UCSD-AML1 (cell line): ENCODE data around the gene ISM1.

Source experiments
- DNase-seq: peaks from one replicate; lab custom pipeline; 2025; ENCODE audit not compliant: unreplicated experiment; lab: John Stamatoyannopoulos, UW

Gene ISM1

DNA sequence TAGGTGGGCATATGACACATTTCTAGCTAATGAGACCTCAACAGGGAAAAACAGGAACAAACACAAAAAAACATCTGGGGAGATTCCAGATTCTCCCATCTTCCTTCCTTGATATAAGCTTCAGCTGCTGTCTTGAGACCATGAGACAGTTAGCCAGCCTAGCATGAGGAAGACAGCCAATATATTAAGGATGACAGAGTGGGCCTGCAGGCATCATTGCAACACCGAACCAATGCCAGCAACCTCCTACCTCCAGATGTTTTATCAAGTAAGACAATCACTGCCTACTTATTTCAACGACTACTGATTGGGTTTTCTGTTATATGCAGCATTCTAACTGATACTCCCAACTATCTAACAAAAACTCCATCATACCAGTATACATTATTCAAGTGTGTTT lies 119.0 kb downstream of the ISM1 start:
- no peak for DNase-seq

DNA sequence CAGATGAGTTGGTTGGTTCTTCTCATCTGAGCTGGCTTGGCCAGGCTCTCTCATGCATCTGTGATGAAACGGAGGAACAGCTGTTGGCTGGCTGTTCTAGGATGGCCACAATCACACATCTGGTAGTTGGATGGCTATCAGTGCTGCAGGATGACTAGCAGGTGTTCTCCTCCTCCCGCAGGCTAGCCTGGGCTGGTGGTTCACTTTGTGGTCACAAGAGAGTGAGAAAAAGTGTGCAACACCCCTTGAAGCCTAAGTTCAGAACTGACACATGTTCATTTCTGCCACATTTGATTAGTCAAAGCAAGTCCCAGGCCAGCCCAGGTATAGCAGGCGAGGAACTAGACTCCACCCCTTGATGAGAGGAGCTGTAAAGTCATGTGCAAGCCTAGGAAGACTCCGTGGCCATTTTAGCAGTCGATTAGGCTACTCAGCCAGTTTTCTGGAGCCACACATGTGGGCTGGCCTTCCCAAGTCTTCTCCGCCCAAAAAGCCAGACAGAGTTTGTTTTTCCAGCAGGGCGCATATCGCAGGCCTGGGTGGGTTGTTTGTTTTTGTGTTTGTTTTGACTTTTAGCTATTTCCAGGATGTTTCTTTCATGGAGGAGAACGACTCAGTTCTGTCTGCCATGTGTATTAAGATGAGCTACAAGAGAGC lies 120.8 kb downstream of the ISM1 start:
- DNase-seq = no peak

DNA sequence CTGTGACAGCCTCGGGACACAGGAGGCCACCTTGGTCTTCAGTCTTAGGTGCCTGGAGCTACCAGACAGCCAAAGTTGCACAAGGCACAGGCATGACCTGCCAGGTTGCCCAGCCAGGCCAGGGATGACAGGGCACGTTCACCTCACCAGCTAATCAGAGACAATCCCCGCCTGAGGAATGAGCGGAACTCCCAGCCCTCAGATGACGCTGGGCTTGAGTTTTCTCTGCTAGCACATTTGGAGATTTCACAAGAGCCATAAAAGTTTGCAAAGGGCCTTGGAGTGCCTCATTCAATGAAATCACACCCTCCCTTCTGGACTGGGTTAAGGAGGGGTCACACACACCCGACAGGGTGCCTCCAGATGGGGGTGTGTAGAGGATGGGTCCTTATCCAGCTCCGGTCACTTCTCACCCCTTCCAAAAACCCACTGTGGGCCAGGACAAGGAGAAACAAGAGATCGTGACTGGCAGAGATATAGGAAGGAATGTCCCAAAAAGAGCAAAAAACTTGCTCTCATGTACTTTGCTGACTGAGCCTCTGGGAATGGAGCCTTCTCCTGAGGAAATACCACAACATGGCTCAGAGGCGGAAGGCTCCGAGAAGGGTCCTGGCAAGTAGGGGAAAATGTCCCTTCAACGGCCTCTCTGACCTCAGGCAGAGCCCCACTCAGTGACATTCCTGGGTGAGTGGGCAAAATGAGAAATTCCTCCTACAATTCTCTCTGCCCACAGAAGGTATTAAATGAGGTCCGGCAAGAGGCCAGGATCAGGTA lies 121.6 kb downstream of the ISM1 start:
- no peak for DNase-seq

DNA sequence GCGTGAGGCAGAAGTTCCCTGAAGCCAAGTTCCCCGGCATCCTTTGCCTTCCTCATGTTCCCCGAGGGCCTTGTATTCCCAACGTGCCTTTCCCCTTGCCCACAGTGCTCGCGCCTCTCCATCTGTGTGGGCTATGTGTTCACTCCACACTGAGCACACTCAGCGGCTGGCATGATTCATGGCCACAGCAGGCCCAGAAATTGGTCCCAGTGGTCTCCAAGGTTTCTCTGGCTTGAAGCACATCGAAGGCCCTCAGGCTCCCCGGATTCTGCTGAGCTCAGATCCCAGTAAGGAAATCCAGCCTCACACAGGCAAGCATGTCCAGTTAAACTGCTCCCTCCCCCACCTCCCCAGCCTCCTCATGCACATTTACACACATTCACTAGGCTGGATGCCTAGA lies 123.6 kb downstream of the ISM1 start:
- no peak for DNase-seq

DNA sequence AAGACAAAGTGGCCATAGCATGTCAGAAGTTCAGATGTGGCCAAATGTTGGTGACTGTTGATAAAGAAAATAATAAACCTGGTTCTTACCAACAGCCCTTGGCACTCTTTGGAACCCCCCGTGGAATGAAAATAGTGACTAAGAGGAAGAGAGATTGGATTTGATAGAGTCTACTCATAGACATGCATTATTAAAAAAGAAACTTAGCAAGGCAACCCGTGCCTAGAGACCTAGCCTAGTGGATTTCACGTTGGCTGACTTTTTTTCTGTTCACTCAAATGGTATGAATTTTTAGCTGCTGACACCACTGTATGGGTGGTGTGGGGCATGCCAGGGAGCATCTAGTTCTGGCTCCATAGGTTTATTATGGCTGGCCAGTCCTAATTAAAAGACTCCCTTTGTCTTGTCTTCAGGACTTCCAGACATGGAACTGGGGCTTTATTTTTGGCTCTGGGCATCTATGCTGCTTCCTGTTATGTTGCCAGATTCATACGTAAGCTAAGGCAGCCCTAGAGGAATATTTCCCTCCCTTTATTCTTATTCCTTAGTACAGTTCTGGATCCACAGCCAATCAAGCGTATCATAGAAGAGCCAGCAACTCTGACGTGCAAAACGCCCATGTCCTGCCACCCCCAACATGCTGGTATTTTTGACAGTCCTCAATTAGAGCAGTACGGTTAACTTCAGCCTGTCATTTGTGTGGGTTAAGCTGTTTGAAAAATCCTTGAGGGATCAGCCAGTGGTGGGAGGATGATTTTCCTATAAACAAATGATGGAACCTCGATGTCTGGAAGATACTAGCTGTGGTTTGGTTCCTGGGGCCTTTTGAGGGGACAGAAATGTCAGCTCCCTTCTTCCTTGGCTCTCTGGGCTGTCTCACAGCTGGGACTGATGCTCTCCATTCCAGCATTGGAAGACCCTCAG lies 127.5 kb downstream of the ISM1 start:
- DNase-seq = no peak

DNA sequence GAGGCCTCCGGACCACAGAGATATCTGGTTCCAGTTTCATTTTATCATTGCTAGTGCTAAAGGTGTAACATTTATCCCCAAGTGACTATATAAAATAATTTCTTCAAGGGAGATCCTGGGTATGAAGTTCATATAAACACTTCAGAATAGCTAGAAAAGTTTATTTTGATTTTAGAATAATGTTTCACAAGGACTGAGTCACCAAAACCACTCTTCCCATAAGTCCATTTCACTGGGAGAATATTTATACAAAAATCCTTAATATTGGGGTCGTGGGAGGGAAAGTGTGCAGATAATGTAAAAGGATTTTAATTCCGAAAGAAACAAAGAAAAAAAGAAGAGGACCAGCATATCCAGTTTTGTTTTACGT lies 128.1 kb downstream of the ISM1 start:
- DNase-seq = no peak
